Measurements from ENCODE around the gene HIP1. TPM values are rescaled to one million over a fixed set of nuclear protein-coding genes. Genes with fewer than 3 reads are reported as not detected.
"Not testable (repeated sequence)": the region's sequence is repeated elsewhere in the genome, so short reads cannot be mapped to it uniquely, and the experiment has no call there.

Gene HIP1
- total RNA-seq = 16.5 TPM

DNA sequence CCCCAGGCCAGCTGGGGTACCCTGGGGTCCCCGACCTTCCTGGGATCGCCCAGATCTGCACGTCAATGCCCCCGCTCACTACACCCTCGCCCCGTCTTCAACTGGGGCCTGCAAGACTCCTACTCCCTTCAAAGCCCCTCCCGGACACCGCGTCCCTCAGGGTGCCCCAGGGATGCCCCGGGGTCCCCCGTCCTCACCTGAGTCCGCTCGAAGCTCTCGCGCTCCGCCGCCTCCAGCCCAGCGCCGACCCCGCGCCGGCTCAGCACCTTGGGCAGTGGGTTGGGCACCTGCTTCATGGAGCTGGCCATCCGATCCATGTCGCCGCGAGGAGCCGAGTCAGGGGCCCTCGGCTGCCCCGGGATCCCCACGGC lies at the start of gene HIP1:
Gene HIP1, minus strand, starts transcription at position 338 of the 371 bp plus-strand sequence. Its CDS starts 21 bp downstream, at position 317.
- no peak for DNase-seq

DNA sequence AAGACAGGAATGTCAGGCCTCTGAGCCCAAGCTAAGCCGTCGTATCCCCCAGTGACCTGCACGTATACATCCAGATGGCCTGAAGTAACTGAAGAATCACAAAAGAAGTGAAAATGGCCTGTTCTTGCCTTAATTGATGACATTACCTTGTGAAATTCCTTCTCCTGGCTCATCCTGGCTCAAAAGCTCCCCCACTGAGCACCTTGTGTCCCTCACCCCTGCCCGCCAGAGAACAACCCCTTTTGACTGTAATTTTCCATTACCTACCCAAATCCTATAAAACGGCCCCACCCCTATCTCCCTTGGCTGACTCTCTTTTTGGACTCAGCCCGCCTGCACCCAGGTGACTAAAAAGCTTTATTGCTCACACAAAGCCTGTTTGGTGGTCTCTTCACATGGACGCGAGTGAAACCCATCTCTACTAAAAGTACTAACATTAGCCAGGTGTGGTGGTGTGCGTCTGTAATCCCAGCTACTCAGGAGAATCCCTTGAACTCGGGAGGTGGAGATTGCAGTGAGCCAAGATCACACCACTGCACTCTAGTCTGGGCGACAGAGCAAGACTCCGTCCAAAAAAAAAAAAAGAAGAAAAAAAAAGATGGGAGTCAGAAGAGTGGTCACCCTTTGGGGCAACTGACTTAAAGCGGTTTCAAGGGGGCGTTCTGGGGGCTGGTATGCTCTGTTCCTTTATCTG lies 49.6 kb upstream of the HIP1 start:
- DNase-seq = not testable (repeated sequence)

DNA sequence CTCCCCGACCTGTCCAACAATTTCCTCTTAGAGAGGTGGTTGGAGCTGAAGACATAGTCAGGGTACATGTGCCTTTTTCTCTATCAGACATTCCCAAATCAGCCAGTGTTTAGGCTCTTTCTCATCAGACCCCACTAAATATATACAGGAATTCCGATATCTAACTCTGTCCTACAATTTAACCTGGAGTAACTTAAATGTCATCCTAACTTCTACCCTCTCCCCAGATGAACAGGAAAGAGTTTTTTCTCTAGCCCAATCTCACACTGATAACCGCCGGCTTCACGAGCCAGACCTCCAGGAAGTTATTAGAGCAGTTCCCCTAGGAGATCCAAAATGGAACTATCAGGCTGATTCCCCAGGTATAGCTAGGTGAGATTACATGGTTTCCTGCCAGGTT lies 44.3 kb upstream of the HIP1 start:
- not testable (repeated sequence) for DNase-seq

DNA sequence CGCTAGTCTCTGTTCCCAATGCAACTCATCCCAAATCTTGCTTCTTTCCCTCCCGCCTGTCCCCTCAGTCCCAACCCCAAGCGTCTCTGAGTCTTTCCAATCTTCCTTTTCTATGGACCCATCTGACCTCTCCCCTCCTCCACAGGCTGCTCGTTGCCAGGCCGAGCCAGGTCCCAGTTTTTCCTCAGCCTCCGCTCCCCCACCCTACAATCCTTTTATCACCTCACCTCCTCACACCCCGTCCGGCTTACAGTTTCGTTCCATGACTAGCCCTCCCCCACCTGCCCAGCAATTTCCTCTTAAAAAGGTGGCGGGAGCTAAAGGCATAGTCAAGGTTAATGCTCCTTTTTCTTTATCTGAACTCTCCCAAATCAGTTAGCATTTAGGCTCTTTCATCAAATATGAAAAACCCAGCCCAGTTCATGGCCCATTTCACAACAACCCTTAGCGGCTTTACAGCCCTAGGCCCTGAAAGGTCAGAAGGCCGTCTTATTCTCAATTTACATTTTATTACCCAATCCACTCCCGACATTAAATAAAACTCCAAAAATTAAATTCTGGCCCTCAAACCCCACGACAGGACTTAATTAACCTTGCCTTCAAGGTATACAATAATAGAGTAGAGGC lies 42.0 kb upstream of the HIP1 start:
- not testable (repeated sequence) for DNase-seq

DNA sequence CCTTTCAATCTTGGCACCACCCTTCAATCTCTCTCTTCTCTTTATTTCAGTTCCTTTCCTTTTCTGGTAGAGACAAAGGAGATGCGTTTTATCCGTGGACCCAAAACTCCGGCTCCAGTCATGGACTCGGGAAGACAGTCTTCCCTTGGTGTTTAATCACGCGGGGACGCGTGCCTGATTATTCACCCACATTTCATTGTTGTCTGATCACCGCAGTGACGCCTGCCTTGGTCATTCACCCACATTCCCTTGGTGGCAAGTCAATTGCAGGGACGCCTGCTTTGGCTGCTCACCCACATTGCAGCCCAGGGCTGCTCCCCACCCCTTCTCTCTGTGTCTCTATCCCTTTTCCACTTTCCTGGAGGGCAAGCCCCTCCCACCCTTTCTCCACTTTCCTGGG lies 40.8 kb upstream of the HIP1 start:
- DNase-seq = not testable (repeated sequence)

DNA sequence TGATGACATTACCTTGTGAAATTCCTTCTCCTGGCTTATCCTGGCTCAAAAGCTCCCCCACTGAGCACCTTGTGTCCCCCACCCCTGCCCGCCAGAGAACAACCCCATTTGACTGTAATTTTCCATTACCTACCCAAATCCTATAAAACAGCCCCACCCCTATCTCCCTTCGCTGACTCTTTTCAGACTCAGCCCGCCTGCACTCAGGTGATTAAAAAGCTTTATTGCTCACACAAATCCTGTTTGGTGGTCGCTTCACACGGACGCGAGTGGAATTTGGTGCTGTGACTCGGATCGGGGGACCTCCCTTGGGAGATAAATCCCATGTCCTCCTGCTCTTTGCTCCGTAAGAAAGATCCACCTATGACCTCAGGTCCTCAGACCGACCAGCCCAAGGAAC lies 40.3 kb upstream of the HIP1 start:
- not testable (repeated sequence) for DNase-seq

DNA sequence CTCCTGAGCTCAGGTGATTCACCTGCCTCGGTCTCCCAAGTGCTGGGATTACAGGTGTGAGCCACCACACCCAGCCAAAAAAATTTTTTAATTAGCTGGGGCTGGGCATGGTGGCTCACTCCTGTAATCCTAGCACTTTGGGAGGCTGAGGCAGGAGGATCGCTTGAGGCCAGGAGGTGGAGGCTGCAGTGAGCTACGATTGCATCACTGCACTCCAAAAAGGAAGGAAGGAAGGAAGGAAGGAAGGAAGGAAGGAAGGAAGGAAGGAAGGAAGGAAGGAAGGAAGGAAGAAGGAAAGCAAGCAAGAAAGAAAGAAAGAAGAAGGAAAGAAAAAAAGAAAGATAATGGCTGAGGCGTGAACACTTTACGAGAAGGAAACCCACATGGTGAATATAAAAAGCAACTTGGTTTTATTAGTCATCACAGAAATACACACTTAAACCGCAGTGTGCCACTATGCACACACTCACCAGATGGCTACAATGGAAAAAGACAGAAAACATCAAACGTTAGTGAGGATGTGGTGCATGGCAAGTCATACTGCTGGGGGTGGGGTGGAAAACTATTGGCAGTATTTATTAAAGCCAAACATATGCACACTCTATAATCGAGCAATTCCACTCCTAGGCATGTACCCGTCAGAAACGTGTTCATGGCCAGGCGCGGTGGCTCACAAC lies 37.7 kb upstream of the HIP1 start:
- DNase-seq = no peak

DNA sequence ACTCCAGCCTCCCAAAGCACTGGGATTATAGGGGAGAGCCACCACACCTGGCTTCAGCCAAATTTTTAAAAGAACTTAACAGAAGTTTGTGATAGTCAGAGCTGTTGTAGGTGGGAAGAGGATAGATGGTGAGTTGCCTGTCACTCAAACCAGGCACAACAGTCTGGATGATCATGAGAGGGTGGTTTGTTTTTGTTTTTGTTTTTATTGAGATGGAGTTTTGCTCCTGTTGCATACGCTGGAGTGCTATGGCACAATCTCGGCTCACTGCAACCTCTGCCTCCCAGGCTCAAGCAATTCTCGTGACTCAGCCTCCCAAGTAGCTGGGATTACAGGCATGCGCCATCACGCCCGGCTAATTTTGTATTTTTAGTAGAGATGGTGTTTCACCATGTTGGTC lies 35.2 kb upstream of the HIP1 start:
- not testable (repeated sequence) for DNase-seq

DNA sequence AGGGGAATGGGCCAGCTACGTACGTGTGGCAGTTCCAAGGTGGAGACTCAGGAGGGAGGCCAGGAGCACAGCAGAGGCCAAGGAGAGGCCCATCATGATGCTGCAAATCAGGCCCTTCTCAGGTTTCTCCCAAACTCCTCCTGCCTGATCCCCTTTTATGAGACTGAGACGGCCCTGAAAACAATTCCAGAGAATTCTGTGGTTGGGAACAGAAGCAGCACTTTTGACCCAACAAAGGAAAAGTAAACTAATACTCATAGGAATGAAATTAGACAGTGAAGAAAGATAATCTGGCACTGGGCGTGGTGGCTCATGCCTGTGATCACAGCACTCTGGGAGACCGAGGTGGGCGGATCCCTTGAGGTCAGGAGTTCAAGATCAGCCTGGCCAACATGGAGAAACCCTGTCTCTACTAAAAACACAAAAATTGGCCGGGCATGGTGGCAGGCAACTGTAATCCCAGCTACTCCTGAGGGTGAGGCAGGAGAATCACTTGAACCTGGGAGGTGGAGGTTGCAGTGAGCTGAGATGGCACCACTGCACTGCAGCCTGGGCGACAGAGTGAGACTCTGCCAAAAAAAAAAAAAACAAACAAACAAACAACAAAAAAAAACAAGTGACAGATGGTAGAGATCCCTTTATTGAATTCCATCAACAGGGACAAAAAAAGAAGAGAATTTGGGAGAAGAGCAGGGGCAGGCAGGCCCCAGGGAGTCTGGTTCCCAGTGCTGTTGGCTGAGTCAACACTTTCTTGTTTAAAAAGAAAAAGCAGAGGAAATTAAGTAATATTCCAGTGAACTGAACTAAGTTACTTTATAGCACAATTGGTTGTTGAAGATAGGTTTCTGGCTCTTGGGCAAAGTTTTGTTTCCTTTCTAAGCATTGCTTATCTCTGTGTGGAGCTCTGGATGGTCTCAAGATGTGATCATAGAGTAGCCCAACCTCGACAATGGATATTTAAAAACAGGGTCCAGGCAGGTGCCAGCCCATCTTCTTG lies 33.6 kb upstream of the HIP1 start, which contains the start of gene CCL26:
Gene CCL26, minus strand, starts transcription at position 131 of the 997 bp plus-strand sequence. Its CDS starts 35 bp downstream, at position 96.
- DNase-seq = no peak

DNA sequence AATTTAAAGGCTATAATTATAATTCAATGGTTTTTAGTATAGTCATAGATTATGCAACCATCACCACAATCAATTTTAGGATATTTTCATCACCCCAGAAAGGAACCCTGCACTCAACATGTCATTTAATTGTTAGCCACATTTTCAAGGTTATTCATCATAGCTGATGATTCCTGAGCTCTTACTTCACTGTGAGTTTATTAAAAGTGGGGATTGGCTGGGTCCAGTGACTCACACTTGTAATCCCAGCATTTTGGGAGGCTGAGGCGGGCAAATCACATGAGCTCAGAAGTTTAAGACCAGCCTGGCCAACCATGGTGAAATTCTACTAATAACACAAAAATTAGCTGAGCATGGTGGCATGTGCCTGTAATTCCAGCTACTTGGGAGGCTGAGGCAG lies 32.5 kb upstream of the HIP1 start:
- no peak for DNase-seq

DNA sequence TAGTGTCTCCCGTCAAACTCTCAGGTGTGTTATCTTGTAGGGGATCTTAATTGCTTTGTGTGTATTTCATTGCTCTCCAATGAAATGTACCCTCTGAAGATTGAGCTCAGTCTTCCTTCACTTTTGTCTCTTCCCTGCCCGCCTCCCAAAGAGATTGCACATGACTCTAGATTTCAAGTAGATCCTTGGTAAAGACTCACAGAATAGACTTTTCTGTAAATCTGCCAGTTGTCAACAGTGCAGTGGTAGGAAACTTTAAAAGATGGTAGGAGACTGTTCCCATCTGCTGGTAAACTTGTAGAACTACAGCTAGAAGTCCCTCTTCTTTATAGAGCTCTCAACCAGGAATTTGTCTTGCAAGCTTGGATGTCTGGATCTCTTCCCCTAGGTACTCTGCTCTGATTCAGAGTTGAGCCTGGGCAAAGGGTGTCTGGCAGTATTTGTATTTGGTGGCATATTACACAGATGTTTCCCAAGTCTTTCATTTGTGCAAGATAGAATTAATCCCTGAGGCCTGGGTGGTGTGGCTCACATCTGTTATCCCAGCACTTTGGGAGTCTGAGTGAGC lies 23.7 kb upstream of the HIP1 start:
- DNase-seq = no peak

DNA sequence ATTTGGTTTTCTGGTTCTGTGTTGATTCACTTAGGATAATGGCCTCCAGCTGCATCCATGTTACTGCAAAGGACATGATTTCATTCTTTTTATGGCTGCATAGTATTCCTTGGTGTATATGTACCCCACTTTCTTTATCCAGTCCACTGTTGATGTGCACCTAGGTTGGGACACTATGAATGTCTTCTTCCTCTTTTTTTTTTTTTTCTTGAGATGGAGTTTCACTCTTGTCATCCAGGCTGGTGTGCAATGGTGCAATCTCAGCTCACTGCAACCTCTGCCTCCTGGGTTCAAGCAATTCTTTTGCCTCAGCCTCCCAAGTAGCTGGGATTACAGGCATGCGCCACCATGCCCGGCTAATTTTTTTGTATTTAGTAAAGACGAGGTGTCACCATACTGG lies 23.1 kb upstream of the HIP1 start:
- not testable (repeated sequence) for DNase-seq

DNA sequence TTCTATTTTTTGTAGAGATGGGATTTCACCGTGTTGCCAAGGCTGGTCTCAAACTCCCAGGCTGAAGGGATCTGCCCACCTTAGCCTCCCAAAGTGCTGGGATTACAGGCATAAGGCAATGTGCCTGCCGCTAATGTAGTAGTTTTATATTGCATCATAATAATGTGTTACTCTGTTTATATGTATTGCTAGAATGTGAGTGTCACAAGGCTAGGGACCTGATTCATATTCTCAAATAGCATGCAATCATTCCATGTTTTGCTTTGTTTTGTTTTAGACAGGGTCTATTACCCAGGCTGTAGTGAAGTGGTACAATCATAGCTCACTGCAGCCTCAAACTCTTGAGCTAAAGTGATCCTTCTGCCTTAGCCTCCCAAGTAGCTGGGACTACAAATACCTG lies 19.8 kb upstream of the HIP1 start:
- no peak for DNase-seq

DNA sequence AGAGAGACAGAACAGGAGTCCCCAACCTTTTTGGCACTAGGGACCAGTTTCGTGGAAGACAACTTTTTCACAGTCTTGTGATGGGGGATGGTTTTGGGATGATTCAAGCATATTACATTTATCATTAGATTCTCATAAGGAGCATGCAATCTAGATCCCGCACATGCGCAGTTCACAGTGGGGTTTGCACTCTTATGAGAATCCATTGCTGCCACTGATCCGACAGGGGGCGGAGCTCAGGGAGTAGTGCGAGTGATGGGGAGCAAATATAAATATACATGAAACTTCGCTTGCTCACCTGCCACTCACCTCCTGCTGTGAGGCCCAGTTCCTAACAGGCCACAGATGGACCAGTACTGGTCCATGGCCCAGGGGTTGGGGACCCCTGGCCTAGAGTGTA lies 19.1 kb upstream of the HIP1 start:
- DNase-seq = no peak

DNA sequence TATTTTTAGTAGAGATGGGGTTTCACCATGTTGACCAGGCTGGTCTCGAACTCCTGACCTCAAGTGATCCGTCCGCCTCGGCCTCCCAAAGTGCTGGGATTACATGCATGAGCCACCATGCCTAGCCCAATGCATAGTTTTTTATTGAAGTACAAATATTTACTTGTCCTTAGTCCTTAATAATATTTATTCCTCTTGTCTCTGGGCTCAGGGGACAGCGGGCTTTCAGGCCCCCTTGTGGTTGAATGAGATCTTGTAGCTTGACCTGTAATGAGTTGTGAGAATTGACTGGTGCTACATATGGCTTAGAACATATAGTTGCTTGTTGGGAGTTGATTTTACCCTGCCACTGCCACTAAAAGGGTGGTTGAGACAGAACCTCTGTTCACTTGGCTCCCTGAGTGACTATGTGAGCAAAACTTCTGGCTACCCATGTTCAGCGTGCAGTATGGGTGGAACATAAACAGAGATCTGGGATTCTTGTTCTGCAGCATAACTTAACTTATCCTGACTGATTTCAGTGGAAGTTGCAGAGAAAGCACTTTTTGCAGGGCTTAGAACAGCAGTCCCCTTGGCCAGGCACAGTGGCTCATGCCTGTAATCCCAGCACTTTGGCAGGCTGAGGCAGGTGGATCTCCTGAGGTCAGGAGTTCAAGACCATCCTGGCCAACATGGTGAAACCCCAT lies 18.4 kb upstream of the HIP1 start:
- DNase-seq = no peak

DNA sequence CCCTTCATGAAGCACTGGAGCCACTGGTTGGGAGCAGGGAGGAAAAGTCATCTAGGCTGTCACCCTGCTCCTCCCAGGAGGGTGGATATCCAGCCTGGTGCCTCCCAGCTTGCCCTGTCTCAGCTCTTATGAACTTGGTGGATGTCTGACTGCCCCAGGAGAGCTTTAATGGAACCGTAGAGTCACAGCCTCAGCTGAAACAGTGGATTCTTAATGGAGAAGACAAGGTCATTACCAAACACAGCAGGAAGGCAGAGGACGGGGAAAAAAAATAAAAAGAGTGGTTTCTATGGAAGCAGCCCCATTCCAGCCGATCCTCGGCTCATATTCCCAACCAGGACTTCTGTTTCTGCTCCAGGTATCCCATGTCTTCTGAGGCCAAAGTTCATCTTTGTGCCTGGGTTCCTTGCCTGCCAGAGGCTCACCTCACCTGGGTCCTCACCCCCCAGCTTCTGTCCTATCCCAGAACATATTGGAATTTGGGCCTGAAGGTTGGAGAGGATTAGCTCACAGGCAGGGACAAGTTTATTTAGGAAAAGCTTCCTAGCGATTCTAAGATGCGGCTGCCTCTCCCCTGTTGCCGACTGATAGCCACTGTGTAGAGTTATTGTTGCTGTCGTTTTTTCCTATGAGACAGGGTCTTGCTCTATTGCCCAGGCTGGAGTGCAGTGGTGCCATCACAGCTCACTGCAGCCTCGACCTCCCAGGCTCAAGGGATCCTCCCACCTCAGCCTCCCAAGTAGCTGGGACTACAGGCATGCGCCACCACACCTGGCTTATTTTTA lies 17.7 kb upstream of the HIP1 start:
- no peak for DNase-seq

DNA sequence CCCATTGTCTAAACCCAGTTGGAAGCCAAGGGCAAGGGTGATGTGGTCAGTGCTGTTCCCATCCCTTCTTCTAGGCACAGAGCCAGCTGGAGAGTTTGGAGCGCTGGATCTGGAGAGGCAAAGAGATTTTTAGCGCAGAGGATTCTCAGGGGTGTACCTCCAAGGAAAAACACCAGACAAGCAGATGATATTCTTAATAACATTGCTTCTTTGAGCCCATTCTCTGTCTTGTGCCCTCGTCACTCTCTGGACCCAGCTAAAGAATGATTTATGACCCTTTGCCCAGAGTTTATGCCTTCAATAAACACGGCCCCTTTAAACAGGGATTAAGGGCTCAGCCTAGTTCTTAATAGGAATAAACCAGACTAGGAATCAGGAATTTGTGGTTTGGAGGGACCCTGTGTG lies 4.7 kb upstream of the HIP1 start:
- no peak for DNase-seq

DNA sequence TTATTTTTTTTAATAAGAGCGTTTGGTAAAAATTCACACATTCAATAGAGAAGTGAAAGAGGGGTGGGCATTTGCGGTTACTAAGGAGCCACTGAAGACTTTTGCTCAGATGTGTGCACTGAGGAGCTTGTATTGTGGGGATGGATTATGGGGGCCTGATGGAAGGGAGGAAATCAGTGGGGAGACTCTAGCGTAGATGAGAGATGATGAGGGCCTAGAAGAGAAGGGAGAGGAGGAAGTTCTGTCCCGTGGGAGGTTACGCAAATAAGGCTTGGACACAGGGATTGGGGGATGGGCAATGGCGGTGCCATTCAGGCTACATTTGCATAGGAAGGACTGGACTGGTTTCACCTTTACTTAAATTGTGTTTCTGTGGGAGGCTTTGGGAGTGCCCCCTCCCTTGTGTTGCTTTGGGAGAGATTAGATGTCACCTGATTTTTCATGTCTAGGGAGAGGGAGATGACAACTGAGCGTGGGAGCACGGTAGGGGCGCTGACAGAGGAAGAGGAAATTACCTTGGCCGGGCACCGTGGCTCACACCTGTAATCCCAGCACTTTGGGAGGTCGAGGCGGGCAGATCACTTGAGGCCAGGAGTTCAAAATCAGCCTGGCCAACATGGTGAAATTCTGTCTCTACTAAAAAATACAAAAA lies 2.2 kb upstream of the HIP1 start:
- no peak for DNase-seq

DNA sequence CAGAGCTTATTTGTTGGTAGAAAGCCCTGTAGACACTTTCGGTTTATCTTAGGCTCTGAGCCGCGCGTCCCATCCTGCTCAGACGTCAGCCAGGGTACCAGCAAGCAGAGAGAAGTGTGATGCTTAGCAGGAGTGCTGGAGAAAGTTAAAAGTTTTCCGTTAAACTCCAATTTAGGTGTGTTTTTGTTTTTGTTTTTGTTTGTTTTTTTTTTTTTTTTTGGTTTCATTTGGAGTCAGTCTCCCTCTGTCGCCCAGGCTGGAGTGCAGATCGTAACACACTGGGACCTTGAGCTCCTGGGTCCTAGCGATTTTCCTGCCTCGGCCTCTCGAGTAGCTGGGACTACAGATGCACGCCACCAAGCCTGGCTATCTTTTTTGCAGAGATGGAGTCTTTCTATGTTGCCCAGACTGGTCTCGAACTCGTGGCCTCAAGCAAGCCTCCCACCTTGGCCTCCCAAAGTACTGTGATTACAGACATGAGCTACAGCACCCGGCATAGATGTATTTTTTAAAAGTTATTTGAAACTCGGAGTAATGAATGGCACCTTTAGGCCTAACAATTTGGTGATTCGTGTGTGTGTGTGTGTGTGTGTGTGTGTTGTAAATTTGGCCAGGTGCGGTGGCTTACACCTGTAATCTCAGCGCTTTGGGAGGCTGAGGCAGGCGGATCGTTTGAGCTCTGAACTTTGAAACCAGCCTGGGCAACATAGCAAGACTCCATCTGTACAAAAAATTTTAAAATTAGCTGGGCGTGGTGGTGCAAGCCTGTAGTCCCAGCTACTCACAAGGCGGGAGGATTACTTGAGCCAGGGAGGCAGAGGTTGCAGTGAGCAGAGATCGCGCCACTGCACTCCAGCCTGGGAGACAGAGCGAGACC lies 1.3 kb upstream of the HIP1 start:
- no peak for DNase-seq

Data from occipital lobe (tissue), 2 donors.